Endothelial cell of umbilical vein (primary cell): Measurements from ENCODE around the gene APOF.

Experiments
- EZH2 ChIP-seq: IDR thresholded peaks from 2 replicates; pipeline ENCODE4 v1.6.1; 2012; ENCODE audit warnings: borderline replicate concordance, low read depth, mild to moderate bottlenecking, moderate library complexity, low read length, inconsistent platforms; ENCODE audit not compliant: severe bottlenecking
- FOS ChIP-seq: IDR thresholded peaks from 2 replicates; pipeline ENCODE4 v1.6.1; 2011; ENCODE audit warnings: mild to moderate bottlenecking, low read length, moderate library complexity, borderline replicate concordance; ENCODE audit not compliant: insufficient read depth
- JUN ChIP-seq: IDR thresholded peaks from 2 replicates; pipeline ENCODE4 v1.6.1; 2011; ENCODE audit warnings: borderline replicate concordance, low read depth; ENCODE audit not compliant: insufficient read length, insufficient read depth
- POLR2A ChIP-seq: IDR thresholded peaks from 2 replicates; pipeline ENCODE4 v1.6.1; 2012; ENCODE audit warnings: low read depth, mild to moderate bottlenecking, control low read depth, low read length
- POLR2AphosphoS5 ChIP-seq: IDR thresholded peaks from 2 replicates; pipeline ENCODE4 v1.6.1; 2012; ENCODE audit warnings: low read depth, mild to moderate bottlenecking, control low read depth, low read length, moderate library complexity; ENCODE audit not compliant: insufficient read depth
- TF ChIP-seq, protein P1 (sequence below), 2 donors: IDR thresholded peaks; 1 replicate in 1 of 2; 2 replicates in 1 of 2; pipeline ENCODE4 v1.5.1; 2011; ENCODE audit warnings: low read length in 2 of 2, mild to moderate bottlenecking in 2 of 2, moderate library complexity in 2 of 2, control low read depth in 1 of 2, inconsistent platforms in 1 of 2, low read depth in 1 of 2; ENCODE audit not compliant: insufficient read depth in 1 of 2; ENCODE audit errors: extremely low read depth in 1 of 2
- TF ChIP-seq, protein P2 (sequence below): IDR thresholded peaks from 2 replicates; pipeline ENCODE4 v1.6.1; 2011; ENCODE audit not compliant: insufficient read depth, insufficient read length

GRCh38 chr12:56326533-56326932 lies 36.1 kb downstream of the APOF start:
- TF ChIP-seq, protein P1, sequence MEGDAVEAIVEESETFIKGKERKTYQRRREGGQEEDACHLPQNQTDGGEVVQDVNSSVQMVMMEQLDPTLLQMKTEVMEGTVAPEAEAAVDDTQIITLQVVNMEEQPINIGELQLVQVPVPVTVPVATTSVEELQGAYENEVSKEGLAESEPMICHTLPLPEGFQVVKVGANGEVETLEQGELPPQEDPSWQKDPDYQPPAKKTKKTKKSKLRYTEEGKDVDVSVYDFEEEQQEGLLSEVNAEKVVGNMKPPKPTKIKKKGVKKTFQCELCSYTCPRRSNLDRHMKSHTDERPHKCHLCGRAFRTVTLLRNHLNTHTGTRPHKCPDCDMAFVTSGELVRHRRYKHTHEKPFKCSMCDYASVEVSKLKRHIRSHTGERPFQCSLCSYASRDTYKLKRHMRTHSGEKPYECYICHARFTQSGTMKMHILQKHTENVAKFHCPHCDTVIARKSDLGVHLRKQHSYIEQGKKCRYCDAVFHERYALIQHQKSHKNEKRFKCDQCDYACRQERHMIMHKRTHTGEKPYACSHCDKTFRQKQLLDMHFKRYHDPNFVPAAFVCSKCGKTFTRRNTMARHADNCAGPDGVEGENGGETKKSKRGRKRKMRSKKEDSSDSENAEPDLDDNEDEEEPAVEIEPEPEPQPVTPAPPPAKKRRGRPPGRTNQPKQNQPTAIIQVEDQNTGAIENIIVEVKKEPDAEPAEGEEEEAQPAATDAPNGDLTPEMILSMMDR (IDR thresholded peaks at IDR 0.05; ENCODE audit: extremely low read depth in 1 of 2, insufficient read depth in 1 of 2, low read depth in 1 of 2, low read length in 2 of 2) = no peak
- TF ChIP-seq EZH2 = no peak
- no peak for TF ChIP-seq JUN
- no peak for TF ChIP-seq FOS
- TF ChIP-seq, protein P2, sequence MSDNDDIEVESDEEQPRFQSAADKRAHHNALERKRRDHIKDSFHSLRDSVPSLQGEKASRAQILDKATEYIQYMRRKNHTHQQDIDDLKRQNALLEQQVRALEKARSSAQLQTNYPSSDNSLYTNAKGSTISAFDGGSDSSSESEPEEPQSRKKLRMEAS = no peak
- no peak for TF ChIP-seq POLR2A
- no peak for TF ChIP-seq POLR2AphosphoS5
